Coronary artery (tissue), 2 donors: ENCODE measurements around the gene DTWD2.
"Not testable (repeated sequence)": the region's sequence is repeated elsewhere in the genome, so short reads cannot be mapped to it uniquely, and the experiment has no call there.

Experiments used
- DNase-seq: peaks from one replicate; pipeline ENCODE4 v3.0.0-alpha.2; 2017; ENCODE audit warnings: low spot score
- H3K27ac ChIP-seq, 2 donors: fragments of 200-600 bp; sonication (generic); one replicate each; pipeline ENCODE4 v1.5.1; 2016 to 2019
- H3K4me3 ChIP-seq: fragments of 200-600 bp; sonication (generic); 2 replicates; pipeline ENCODE4 v1.5.1; 2016; ENCODE audit warnings: mild to moderate bottlenecking, moderate library complexity
- TF ChIP-seq, protein P1 (sequence below): fragments of 200-600 bp; sonication (generic); IDR thresholded peaks from one replicate; pipeline ENCODE4 v1.5.1; 2019; ENCODE audit warnings: antibody characterized with exemption

Gene DTWD2

DNA sequence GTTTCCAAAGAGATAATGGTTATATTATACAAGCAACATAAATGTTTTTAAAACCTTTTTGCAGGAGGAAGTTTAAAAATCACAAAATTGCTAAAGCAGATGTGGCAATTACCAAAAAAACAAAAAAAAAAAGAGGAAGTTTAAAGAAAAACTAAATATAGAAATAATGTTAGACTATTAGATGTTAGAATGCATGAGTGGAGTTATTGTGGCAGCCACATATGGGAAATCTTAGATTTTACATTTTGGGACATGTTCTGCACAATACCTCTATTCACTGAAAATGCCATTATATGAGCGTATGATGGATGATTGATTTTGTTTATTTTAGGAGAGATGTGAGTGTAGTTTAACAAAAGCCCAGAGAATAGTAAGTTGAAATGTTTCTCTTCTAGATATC is 31.2 kb upstream of the DTWD2 start:
- TF ChIP-seq, protein P1, sequence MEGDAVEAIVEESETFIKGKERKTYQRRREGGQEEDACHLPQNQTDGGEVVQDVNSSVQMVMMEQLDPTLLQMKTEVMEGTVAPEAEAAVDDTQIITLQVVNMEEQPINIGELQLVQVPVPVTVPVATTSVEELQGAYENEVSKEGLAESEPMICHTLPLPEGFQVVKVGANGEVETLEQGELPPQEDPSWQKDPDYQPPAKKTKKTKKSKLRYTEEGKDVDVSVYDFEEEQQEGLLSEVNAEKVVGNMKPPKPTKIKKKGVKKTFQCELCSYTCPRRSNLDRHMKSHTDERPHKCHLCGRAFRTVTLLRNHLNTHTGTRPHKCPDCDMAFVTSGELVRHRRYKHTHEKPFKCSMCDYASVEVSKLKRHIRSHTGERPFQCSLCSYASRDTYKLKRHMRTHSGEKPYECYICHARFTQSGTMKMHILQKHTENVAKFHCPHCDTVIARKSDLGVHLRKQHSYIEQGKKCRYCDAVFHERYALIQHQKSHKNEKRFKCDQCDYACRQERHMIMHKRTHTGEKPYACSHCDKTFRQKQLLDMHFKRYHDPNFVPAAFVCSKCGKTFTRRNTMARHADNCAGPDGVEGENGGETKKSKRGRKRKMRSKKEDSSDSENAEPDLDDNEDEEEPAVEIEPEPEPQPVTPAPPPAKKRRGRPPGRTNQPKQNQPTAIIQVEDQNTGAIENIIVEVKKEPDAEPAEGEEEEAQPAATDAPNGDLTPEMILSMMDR, result no peak
- no peak for DNase-seq
- H3K4me3 ChIP-seq, result no peak overlapping the region
- H3K27ac ChIP-seq, result no peak overlapping the region

DNA sequence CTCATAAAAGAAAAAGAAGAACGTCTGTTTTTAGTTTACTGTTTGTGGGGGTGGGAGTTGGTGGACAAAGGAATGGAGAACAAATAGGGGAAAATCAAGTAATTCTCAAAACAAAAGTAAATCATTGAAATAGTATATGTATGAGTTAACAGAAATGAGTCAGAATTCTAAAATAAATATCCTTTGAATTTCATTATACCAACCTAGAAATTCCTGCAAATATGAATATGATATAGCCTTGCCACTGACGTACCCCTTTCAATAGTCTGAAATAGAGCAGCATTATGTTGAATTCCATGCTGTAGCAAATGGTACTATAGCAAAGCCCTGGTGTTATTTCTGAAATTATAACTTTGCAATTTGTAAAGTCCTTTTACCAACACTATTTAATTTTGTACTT is 29.6 kb upstream of the DTWD2 start:
- no peak for DNase-seq
- Histone ChIP-seq H3K27ac (no peak overlapping the region), H3K4me3 (no peak overlapping the region)
- TF ChIP-seq, protein P1, result no peak

GRCh38 chr5:119016125-119016774 is 27.9 kb upstream of the DTWD2 start:
- DNase-seq, result no peak
- TF ChIP-seq, protein P1, result no peak
- no peak overlapping the region for H3K27ac ChIP-seq

GRCh38 chr5:119011186-119011585 is 22.8 kb upstream of the DTWD2 start:
- DNase-seq, result no peak
- no peak overlapping the region for H3K4me3 ChIP-seq
- TF ChIP-seq, protein P1, result no peak
- H3K27ac ChIP-seq, result no peak overlapping the region

More at GRCh38 chr5:119016125-119016774, 27.9 kb upstream of the DTWD2 start:
- H3K4me3 ChIP-seq, result no peak overlapping the region

GRCh38 chr5:119010206-119010605 is 21.9 kb upstream of the DTWD2 start:
- no peak for DNase-seq
- H3K27ac ChIP-seq, result no peak overlapping the region
- no peak overlapping the region for H3K4me3 ChIP-seq
- TF ChIP-seq, protein P1, result no peak

DNA sequence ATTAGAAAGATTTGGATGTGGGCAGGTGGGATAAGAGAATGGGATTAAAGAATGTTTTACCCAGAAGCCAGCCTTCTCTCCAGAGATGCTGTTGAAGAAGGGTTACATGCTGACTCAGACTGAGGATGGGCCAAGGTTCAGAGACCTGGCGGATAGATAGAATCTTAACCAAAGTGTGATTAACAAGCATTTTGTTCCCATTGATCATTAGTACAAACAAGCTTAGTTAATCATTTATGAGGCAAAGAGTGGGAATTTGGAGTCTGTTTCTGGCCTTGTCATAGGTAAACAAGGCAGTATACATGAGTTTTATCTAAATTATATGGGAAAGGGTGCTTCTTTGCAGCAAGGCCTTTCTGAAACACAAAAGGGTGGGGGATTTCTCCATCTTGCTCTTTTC is 20.8 kb upstream of the DTWD2 start:
- TF ChIP-seq, protein P1, result no peak
- H3K4me3 ChIP-seq, result no peak overlapping the region
- no peak for DNase-seq
- H3K27ac ChIP-seq, result no peak overlapping the region

DNA sequence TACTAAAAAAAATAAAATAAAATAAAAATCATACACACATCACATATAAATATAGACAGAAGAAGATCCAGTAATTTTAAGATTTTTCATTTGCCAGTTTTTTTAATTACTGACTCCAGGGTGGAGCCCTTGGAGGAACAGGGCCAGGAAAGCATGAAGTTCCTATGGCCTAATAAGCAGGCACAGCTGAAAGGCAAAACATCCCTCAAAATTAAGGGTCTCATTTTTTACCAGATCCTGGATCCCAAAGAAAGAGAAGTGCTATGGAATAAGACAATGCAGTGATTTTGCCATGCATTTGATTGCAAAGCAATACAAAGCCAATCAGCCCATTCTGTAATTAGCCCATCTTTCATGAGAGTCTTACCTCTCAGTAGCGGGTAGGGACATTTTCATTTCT is 11.3 kb upstream of the DTWD2 start:
- Histone ChIP-seq H3K4me3 (no peak overlapping the region), H3K27ac (no peak overlapping the region)
- TF ChIP-seq, protein P1, result no peak
- DNase-seq, result no peak

GRCh38 chr5:118998861-118999260 is 10.5 kb upstream of the DTWD2 start:
- not testable (repeated sequence) for DNase-seq, H3K4me3 ChIP-seq, H3K27ac ChIP-seq
